ENCODE measurements around the gene BCKDHA. TPM values are rescaled to one million over a fixed set of nuclear protein-coding genes. Genes with fewer than 3 reads are reported as not detected.
"Not testable (repeated sequence)": the region's sequence is repeated elsewhere in the genome, so short reads cannot be mapped to it uniquely, and the experiment has no call there.

The BCKDHA gene
- polyA plus RNA-seq, 1 donor from 2014 or later: 63.4 TPM

DNA sequence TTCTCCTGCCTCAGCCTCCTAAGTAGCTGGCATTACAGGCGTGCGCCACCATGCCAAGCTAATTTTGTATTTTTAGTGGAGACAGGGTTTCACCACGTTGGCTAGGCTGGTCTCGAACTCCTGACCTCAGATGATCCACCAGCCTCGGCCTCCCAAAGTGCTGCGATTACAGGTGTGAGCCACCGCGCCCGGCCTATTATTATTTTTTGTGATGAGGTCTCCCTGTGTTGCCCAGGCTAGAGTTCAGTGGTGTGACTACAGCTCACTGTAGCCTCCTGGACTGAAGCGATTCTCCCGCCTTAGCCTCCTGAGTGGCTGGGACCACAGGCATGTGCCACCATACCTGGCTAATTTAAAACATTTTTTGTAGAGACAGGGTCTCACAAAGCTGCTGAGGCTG, 37.8 kb downstream of the BCKDHA start:
- H3K27me3 Mint-ChIP-seq, H3K27ac Mint-ChIP-seq, H3K36me3 Mint-ChIP-seq, H3K4me3 Mint-ChIP-seq, H3K9me3 Mint-ChIP-seq: not testable (repeated sequence)
- peaks cover 0 to 15% (median 9%) of the 10 kb centered on the region in 3 donors for H3K4me1 Mint-ChIP-seq

DNA sequence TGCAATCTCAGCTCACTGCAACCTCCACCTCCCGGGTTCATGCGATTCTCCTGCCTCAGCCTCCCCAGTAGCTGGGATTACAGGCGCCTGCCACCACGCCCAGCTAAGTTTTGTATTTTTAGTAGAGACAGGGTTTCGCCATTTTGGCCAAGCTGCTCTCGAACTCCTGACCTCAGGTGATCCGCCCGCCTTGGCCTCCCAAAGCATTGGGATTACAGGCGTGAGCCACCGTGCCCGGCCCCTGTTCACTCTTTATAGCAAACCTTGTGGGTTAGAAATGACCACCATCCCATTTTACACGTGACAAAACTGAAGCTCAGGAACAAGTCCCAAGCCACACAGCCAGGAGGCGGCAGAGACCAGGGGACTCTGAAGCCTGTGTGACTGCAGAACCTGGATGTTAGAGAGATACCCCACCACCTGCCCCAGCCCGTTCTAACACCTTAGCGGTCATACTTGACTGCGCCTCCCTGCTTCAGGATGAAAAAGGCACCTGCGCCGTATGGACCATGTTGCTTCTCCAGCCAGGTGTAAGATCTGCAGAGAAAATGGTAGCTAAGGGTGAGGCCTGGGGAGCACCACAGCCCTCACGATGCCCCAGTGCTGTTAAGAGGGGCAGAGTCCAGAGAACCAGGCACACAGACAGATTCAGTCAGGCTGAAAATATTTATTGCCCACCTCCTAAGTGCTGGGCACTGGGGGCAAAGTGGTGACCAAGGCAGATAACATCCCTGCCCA, 38.5 kb downstream of the BCKDHA start:
- Mint-ChIP-seq H3K4me1 (peaks cover 0 to 14% (median 11%) of the 10 kb centered on the region in 3 donors), H3K27me3 (no peaks in the 10 kb centered on the region), H3K9me3 (no peaks in the 10 kb centered on the region), H3K4me3 (peak overlapping the region in 3 of 4 donors; percentile 20 to 71 (median 60)), H3K27ac (no peak overlapping the region), H3K36me3 (peaks cover 1% of the 10 kb centered on the region)

DNA sequence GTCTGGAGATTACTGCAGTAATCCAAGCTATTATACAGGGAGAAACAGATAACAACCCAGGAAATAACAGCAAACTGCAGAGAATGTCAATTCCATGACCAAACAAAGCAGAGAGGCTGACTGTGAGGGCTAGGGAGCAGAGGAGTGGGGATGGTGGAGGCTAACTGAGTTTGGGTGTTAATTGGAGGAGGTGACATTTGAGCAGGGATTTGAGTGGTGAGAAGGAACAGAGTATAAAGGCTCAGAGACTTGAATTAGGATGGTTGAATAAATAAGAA, 39.0 kb downstream of the BCKDHA start:
- Mint-ChIP-seq H3K36me3 (peaks cover 3% of the 10 kb centered on the region), H3K27ac (peak overlapping the region in 1 of 3 donors; percentile 18), H3K27me3 (no peaks in the 10 kb centered on the region), H3K4me1 (peaks cover 0 to 14% (median 11%) of the 10 kb centered on the region in 3 donors), H3K4me3 (peak overlapping the region in 3 of 4 donors; percentile 20 to 71 (median 60)), H3K9me3 (no peaks in the 10 kb centered on the region)

DNA sequence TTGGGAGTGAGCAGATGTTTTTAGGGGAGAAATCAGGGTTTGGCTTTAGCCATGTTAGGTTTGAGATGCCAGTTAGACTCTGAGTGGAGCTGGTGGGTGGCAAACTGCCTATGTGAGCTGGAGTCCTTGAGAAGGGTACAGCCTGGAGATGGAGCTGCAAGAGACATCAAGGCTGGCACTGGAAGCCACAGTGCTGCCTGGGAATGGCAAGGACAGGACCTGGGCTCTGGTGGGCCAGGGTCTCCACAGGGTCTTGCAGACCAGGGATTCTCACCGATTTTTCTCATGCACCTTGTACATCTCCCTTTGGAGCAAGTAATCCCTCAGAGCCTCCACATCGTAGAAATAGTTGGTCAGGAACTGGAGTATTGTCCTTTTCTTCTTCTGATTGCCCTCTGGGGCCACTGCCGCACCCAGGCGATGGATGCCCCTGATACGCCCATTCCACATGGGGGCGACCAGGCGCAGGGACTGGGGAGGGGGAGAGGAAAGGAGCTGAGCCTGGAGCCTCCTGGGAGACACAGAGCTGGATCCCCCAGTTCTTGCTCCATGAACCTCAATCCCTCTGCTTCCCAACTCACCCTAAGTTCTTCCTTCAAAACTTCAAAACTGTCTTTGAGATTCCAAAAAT, 40.4 kb downstream of the BCKDHA start:
- Mint-ChIP-seq H3K27ac (no peak overlapping the region), H3K4me3 (peak overlapping the region in 3 of 4 donors; percentile 67 to 75 (median 73)), H3K27me3 (no peaks in the 10 kb centered on the region), H3K4me1 (peaks cover 0 to 14% (median 13%) of the 10 kb centered on the region in 3 donors), H3K9me3 (no peaks in the 10 kb centered on the region), H3K36me3 (peaks cover 3% of the 10 kb centered on the region)

DNA sequence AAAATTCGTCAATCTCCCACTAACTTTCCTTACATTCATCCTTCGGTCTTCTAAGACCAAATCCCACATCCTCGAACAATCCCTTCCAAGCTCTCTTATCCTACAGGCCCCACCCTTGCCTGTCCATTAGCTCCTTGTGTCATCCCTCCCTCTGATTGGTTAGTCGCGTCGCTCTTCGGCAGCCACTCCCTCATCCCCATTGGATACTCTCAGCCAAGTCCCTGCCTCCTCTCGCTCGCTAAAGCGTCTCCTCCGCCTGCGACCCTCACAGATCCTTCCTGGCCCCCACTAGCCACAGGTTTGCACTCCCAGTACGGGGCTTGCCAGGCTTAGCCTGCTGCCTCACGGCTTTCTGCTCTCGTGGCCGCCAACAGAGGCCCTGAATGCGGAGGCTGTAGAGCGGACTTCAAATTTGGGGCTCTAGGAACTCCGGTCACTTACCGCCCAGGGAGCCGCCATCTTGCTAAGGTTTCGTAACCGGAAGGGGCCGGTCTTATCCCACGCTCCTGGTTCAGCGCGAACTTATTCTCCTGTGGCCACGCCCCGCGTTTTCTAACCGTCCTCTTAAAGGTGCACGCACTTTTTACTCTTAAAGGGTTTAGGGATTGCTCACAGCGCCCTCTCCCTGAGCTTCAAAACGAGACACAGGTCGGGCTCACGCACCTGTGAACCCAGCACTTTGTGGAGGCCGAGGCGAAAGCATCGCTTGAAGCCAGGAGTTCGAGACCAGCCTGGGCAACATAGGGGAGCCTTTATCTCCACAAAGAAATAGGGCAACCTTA, 42.0 kb downstream of the BCKDHA start, which contains the start of gene DMAC2:
Gene DMAC2 (minus strand): TSS at position 472 of the 782 bp plus-strand sequence. CDS start 13 bp downstream, at position 459.
- H3K4me1 Mint-ChIP-seq: peaks cover 0 to 17% (median 13%) of the 10 kb centered on the region in 3 donors
- no peaks in the 10 kb centered on the region for H3K9me3 Mint-ChIP-seq
- H3K4me3 Mint-ChIP-seq: peak within 1 kb of the TSS in 3 of 4 donors; percentile 7 to 71 (median 67)
- peaks cover 4% of the 10 kb centered on the region for H3K27me3 Mint-ChIP-seq
- H3K27ac Mint-ChIP-seq: no peak within 1 kb of the TSS
- peaks cover 3% of the 10 kb centered on the region for H3K36me3 Mint-ChIP-seq

DNA sequence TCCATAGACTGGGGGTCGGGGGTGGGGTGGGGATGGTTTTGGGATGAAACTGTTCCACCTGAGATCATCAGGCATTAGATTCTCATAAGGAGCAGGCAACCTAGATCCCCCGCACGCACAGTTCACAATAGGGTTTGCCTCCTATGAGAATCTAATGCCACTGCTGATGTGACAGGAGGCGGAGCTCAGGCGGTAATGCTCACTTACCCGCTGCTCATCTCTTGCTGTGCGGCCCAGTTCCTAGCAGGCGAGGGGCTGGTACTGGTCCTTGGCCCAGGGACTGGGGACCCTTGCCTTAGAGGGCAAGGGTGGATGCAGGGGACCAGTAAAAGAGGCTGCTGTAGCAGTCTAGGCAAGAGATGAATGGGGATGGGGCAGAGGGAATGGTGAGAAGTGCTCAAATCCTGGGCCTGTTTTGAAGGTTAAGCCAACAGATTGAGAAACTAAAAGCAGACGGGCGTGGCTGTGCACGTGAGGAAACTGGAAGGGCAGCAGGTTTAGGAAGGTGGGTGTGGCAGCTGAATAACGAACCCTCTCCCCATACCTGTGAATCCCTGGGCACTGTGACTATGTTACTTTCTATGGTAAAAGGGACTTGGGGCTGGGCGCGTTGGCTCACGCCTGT, 43.8 kb downstream of the BCKDHA start:
- no peak overlapping the region for H3K27ac Mint-ChIP-seq
- peak overlapping the region in 2 of 4 donors; percentile 41 to 56 for H3K4me3 Mint-ChIP-seq
- H3K9me3 Mint-ChIP-seq: no peaks in the 10 kb centered on the region
- H3K36me3 Mint-ChIP-seq: peaks cover 3% of the 10 kb centered on the region
- peaks cover 4% of the 10 kb centered on the region for H3K27me3 Mint-ChIP-seq
- peaks cover 0 to 17% (median 13%) of the 10 kb centered on the region in 3 donors for H3K4me1 Mint-ChIP-seq

DNA sequence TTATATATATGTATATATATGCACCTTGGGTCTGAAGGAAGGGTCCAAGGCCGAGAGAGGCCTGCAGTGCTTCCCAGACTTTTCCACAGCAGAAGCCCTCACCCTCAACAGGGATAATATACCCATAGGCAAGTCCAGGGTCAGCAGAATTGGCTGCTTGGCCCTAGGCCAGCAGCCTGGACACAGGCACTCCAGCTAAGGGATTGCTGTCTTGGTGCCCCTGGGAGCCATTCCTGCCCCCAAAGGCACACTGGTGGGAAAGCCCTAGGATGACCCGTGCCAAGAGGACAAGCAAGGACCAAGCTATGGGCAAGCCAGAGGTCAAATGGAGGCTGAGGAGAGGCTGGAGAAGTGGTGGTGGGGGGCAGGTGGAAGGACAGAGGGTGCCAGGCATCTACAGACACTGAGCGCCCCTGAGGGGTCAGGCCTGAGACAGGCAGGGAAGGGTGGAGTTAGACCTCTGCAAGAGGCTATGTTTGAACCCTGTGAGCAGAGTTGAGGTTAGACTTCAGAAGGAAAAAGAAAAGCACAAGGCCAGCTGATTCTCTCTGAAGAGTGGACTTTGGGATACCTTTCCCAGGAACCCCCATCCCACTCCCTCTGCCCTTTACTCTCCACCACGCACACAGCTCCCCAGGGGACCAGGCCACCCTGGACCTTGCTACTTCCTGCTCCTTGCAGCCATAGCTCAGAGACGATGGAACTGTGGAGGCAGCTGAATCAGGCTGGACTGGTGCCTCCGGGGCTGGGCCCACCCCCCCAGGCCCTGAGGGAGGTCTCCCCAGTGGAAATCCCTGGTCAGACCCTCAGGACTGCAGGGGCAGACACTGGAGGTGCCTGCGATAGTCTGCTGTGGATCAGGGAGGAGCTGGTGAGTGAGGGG, 45.1 kb downstream of the BCKDHA start, which contains the start of gene ERICH4:
Gene ERICH4 (plus strand): TSS at position 684 of the 883 bp plus-strand sequence. CDS start 14 bp downstream, at position 698.
- Mint-ChIP-seq H3K4me1 (peaks cover 0 to 13% (median 7%) of the 10 kb centered on the region in 3 donors), H3K27me3 (peaks cover 7% of the 10 kb centered on the region), H3K27ac (peak within 1 kb of the TSS in 1 of 3 donors; percentile 31), H3K4me3 (peak within 1 kb of the TSS in 2 of 4 donors; percentile 39 to 56), H3K9me3 (no peaks in the 10 kb centered on the region), H3K36me3 (peaks cover 3% of the 10 kb centered on the region)

DNA sequence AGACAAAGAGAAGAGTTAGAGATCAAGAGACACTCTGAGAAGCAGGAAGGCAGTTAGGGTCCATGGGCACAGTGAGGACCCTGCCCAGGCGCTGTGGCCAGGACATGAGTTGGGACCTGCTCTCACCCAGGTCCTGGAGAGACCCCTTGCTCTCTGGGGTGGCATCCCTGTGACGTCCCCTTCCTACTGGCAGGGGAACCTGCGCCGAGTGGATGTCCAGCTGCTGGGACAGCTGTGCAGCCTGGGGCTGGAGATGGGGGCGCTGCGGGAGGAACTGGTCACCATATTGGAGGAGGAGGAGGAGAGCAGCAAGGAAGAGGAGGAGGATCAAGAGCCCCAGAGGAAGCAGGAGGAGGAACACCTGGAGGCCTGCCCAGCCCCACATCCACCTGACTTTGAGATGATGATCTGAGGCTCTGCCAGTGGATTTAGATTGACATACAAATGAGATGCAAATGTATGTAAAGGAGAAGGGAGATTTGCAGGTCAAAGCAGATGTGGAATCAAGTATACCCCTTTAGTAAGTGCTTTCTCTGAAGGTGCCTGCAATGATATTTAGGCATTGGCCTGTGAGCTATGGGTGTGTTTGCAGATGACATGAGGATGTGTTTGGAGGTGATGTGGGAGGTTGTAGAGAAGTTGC, 46.3 kb downstream of the BCKDHA start:
- H3K4me3 Mint-ChIP-seq: no peak overlapping the region
- H3K9me3 Mint-ChIP-seq: no peaks in the 10 kb centered on the region
- H3K27ac Mint-ChIP-seq: peak overlapping the region in 1 of 3 donors; percentile 33
- peaks cover 7% of the 10 kb centered on the region for H3K27me3 Mint-ChIP-seq
- H3K36me3 Mint-ChIP-seq: peaks cover 3% of the 10 kb centered on the region
- peaks cover 0 to 7% (median 6%) of the 10 kb centered on the region in 3 donors for H3K4me1 Mint-ChIP-seq

DNA sequence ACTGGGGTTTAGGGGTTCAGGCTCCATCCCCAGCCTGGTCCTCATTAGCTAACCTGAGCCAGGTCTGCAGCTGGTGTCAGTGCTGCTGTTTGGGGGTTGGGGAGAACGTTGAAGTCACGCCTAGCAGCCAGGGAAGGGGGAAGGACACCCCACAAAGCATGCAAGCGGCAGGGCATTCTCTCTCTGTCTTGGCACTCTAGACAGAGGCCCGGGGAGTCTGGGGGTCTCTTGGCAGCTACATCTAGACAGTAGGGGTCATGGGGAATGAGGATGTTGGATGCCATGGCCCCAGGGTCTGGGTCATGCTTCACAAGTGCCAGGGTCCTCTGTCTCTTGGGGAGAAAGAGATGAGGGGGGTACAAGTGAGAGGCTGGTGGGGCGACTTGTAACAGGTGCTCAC, 48.0 kb downstream of the BCKDHA start:
- Mint-ChIP-seq H3K4me1 (peaks cover 4 to 12% (median 9%) of the 10 kb centered on the region in 3 donors), H3K36me3 (peaks cover 3% of the 10 kb centered on the region), H3K4me3 (no peak overlapping the region), H3K9me3 (no peaks in the 10 kb centered on the region), H3K27ac (no peak overlapping the region), H3K27me3 (peaks cover 8% of the 10 kb centered on the region)

DNA sequence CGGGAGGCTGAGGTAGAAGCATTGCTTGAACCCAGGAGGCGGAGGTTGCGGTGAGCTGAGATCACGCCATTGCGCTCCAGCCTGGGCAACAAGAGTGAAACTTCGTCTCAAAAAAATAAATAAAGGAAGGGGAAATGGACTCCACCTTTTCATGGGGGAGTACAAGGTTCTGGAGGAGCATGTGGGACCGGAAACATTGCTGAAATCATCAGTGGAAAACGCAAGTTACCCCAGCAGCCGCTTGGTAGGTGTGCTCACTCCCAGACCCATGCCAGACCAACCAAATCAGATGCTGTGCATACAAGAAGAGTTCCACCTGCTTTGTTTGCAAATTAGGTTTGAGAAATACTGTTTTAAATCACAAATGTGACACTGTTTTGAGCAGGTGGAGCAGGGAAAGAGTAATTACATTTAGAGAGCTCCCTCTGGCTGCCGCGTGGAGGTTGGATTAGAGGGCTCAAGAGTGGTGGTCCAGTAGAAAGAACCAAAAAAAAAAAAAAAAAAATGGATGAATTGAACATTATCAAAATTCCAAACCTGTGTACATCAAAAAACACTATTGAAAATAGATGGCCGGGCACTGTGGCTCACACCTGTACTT, 50.2 kb downstream of the BCKDHA start:
- H3K4me3 Mint-ChIP-seq: no peak overlapping the region
- H3K27ac Mint-ChIP-seq: no peak overlapping the region
- H3K36me3 Mint-ChIP-seq: peaks cover 1% of the 10 kb centered on the region
- peaks cover 8% of the 10 kb centered on the region for H3K27me3 Mint-ChIP-seq
- no peaks in the 10 kb centered on the region for H3K9me3 Mint-ChIP-seq
- peaks cover 4 to 16% (median 10%) of the 10 kb centered on the region in 3 donors for H3K4me1 Mint-ChIP-seq

DNA sequence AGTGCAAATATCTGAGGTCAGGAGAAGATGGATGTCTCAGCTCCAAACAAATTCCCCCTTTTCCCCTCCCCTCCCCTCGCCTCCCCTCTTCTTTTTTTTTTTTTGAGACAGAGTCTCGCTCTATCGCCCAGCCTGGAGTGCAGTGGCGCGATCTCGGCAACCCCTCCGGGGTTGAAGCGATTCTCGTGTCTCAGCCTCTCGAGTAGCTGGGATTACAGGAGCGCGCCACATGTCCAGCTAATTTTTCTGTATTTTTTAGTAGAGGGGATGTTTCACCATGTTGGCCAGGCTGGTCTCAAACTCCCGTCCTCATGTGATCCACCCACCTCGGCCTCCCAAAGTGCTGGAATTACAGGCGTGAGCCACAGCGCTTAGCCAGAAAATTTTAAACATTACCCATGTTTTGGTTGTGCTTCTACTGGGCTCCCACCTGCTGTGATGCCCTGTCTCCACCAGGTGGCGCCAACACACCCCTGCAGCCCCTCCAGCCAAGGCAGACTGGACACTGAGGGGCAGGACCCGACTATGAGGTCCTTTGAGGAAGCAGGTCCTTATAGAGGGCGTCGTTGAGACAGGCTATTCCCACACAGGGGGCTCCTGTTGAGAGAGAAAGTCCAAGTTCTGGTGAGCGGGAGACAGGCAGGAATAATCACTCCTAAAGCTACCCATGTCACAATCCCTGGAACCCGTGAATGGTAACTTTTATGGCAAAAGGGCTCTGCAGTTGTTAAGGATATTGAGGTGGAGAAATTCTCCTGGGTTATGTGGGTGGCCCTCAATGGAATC, 51.7 kb downstream of the BCKDHA start:
- Mint-ChIP-seq H3K4me3 (peak overlapping the region; percentile 29 to 96 (median 87)), H3K36me3 (peaks cover 1% of the 10 kb centered on the region), H3K27ac (peak overlapping the region in 2 of 3 donors; percentile 24 to 27), H3K27me3 (peaks cover 4% of the 10 kb centered on the region), H3K9me3 (no peaks in the 10 kb centered on the region), H3K4me1 (peaks cover 13 to 25% (median 20%) of the 10 kb centered on the region in 3 donors)

DNA sequence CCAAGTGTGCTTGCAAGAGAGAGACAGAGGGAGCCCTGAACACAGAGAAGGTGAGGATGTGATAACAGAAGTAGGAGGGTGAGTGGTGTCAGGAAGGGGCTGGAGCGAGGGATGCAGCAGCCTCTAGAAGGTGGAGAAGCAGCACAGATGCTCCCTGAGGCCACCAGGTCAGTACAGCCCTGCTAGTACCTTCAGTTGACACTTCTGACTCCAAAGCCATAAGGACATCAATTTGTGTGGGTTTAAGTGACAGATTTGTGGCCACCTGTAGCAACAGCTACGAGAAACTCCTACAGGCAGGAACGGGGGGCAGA, 52.2 kb downstream of the BCKDHA start:
- no peaks in the 10 kb centered on the region for H3K9me3 Mint-ChIP-seq
- peak overlapping the region in 1 of 4 donors; percentile 79 for H3K4me3 Mint-ChIP-seq
- H3K27ac Mint-ChIP-seq: peak overlapping the region in 1 of 3 donors; percentile 46
- H3K4me1 Mint-ChIP-seq: peaks cover 18 to 29% (median 25%) of the 10 kb centered on the region in 3 donors
- peaks cover 4% of the 10 kb centered on the region for H3K27me3 Mint-ChIP-seq
- peaks cover 1% of the 10 kb centered on the region for H3K36me3 Mint-ChIP-seq

Data from IgD-negative memory B cell (primary cell).